ENCODE data around the gene NLRC5. TPM values are rescaled to one million over a fixed set of nuclear protein-coding genes. Genes with fewer than 3 reads are reported as not detected.

Gene NLRC5
- total RNA-seq, 2 experiments from 2014 or later = 199 to 305 TPM

GRCh38 chr16:56974549-56975300, 14.6 kb upstream of the NLRC5 start:
- TF ChIP-seq, protein P1, sequence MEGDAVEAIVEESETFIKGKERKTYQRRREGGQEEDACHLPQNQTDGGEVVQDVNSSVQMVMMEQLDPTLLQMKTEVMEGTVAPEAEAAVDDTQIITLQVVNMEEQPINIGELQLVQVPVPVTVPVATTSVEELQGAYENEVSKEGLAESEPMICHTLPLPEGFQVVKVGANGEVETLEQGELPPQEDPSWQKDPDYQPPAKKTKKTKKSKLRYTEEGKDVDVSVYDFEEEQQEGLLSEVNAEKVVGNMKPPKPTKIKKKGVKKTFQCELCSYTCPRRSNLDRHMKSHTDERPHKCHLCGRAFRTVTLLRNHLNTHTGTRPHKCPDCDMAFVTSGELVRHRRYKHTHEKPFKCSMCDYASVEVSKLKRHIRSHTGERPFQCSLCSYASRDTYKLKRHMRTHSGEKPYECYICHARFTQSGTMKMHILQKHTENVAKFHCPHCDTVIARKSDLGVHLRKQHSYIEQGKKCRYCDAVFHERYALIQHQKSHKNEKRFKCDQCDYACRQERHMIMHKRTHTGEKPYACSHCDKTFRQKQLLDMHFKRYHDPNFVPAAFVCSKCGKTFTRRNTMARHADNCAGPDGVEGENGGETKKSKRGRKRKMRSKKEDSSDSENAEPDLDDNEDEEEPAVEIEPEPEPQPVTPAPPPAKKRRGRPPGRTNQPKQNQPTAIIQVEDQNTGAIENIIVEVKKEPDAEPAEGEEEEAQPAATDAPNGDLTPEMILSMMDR (conservative IDR thresholded peaks at IDR 0.05; ENCODE audit: low read length) = no peak
- no peak for TF ChIP-seq EZH2phosphoT487 (IDR thresholded peaks at IDR 0.05; ENCODE audit: borderline replicate concordance, low read depth, low read length)
- CTCF ChIA-PET (ENCODE audit: unreplicated experiment) = interaction anchor here (1.1 kb wide), 1 partner anchor 14 kb away, joined by 3 read pairs; no protein-coding TSS in a partner anchor
- Histone ChIP-seq H3K9me3 (ENCODE audit: low read length) (no peaks in the 10 kb centered on the region), H3K9me2 (ENCODE audit: insufficient read depth, low read length) (no peaks in the 10 kb centered on the region), H3K4me2 (ENCODE audit: low read length) (peak overlapping the region; percentile 61), H3K4me1 (ENCODE audit: insufficient read depth, low read length, poor library complexity, severe bottlenecking) (peaks cover 93% of the 10 kb centered on the region), H2AFZ (ENCODE audit: low read length) (no peak overlapping the region), H3K4me3 (ENCODE audit: low read depth, low read length, poor library complexity, severe bottlenecking) (no peak overlapping the region), H3K79me2 (ENCODE audit: insufficient read depth, low read depth, low read length) (no peaks in the 10 kb centered on the region), H4K20me1 (ENCODE audit: insufficient read depth, low read length) (no peaks in the 10 kb centered on the region), H3K36me3 (ENCODE audit: insufficient read depth, low read length) (no peaks in the 10 kb centered on the region), H3K27ac (ENCODE audit: low read depth, low read length, poor library complexity, severe bottlenecking) (peak overlapping the region; percentile 73)
- intact Hi-C loops (cut with micrococcal nuclease; ENCODE audit: unreplicated experiment) = no loop called here
- BruUV-seq (replicated peaks) = no TSS peak
- no peak for DNase-seq (ENCODE audit: low spot score)
- POLR2A ChIA-PET = interaction anchor here (7.1 kb wide), 1 partner anchor 13 kb away, joined by 42 read pairs; the partner anchor contains the start of gene NLRC5

- TF ChIP-seq, protein P1 (conservative IDR thresholded peaks at IDR 0.05; ENCODE audit: low read length) = no peak
- no peak for TF ChIP-seq EZH2phosphoT487 (IDR thresholded peaks at IDR 0.05; ENCODE audit: borderline replicate concordance, low read depth, low read length)
- Histone ChIP-seq H3K4me1 (ENCODE audit: insufficient read depth, low read length, poor library complexity, severe bottlenecking) (peaks cover 95% of the 10 kb centered on the region), H3K27ac (ENCODE audit: low read depth, low read length, poor library complexity, severe bottlenecking) (peak overlapping the region; percentile 73), H3K9me3 (ENCODE audit: low read length) (no peaks in the 10 kb centered on the region), H3K4me2 (ENCODE audit: low read length) (0 out of 2 replicates have a peak overlapping the region, but pooled peaks have one; percentile 61), H3K9me2 (ENCODE audit: insufficient read depth, low read length) (no peaks in the 10 kb centered on the region), H3K36me3 (ENCODE audit: insufficient read depth, low read length) (no peaks in the 10 kb centered on the region), H3K4me3 (ENCODE audit: low read depth, low read length, poor library complexity, severe bottlenecking) (no peak overlapping the region), H2AFZ (ENCODE audit: low read length) (no peak overlapping the region), H4K20me1 (ENCODE audit: insufficient read depth, low read length) (no peaks in the 10 kb centered on the region), H3K79me2 (ENCODE audit: insufficient read depth, low read depth, low read length) (no peaks in the 10 kb centered on the region)
- POLR2A ChIA-PET = interaction anchor here (0.6 to 7.1 kb wide), 4 partner anchors 12 to 276 kb away, joined by 3 to 42 read pairs (median 5); partner anchors contain the start of gene NLRC5
- no TSS peak for BruUV-seq (replicated peaks)
- intact Hi-C loops (cut with micrococcal nuclease; ENCODE audit: unreplicated experiment) = no loop called here
- CTCF ChIA-PET (ENCODE audit: unreplicated experiment) = interaction anchor here (1.1 kb wide), 1 partner anchor 13 kb away, joined by 3 read pairs; no protein-coding TSS in a partner anchor
- DNase-seq (ENCODE audit: low spot score) = no peak
Measured at GRCh38 chr16:56975714-56976113, 13.6 kb upstream of the NLRC5 start.

GRCh38 chr16:56977216-56977615, 12.1 kb upstream of the NLRC5 start:
- BruUV-seq (replicated peaks) = no TSS peak
- ChIA-PET CTCF (ENCODE audit: unreplicated experiment) (interaction anchor here (1.4 kb wide), 1 partner anchor 11 kb away, joined by 4 read pairs; no protein-coding TSS in a partner anchor), POLR2A (interaction anchor here (0.5 to 2.7 kb wide), 7 partner anchors 7 to 213 kb away, joined by 3 to 22 read pairs (median 4); partner anchors contain the start of gene NLRC5)
- no peak for DNase-seq (ENCODE audit: low spot score)
- no peaks in the 10 kb centered on the region for H3K79me2 ChIP-seq (ENCODE audit: insufficient read depth, low read depth, low read length)
- H4K20me1 ChIP-seq (ENCODE audit: insufficient read depth, low read length) = no peaks in the 10 kb centered on the region
- H3K4me3 ChIP-seq (ENCODE audit: low read depth, low read length, poor library complexity, severe bottlenecking) = no peak overlapping the region
- H3K4me1 ChIP-seq (ENCODE audit: insufficient read depth, low read length, poor library complexity, severe bottlenecking) = peaks cover 95% of the 10 kb centered on the region
- no peak overlapping the region for H3K4me2 ChIP-seq (ENCODE audit: low read length)
- TF ChIP-seq EZH2phosphoT487 (IDR thresholded peaks at IDR 0.05; ENCODE audit: borderline replicate concordance, low read depth, low read length) = no peak
- TF ChIP-seq, protein P1 (conservative IDR thresholded peaks at IDR 0.05; ENCODE audit: low read length) = no peak
- peaks cover 7% of the 10 kb centered on the region; the same call in 1 of the 2 replicates for H3K36me3 ChIP-seq (ENCODE audit: insufficient read depth, low read length)
- H3K9me2 ChIP-seq (ENCODE audit: insufficient read depth, low read length) = no peaks in the 10 kb centered on the region
- no peaks in the 10 kb centered on the region for H3K9me3 ChIP-seq (ENCODE audit: low read length)
- intact Hi-C loops (cut with micrococcal nuclease; ENCODE audit: unreplicated experiment) = no loop called here
- H3K27ac ChIP-seq (ENCODE audit: low read depth, low read length, poor library complexity, severe bottlenecking) = peak overlapping the region; percentile 80
- H2AFZ ChIP-seq (ENCODE audit: low read length) = no peak overlapping the region
